ENCODE data around the gene KIF6.

KIF6 gene

DNA sequence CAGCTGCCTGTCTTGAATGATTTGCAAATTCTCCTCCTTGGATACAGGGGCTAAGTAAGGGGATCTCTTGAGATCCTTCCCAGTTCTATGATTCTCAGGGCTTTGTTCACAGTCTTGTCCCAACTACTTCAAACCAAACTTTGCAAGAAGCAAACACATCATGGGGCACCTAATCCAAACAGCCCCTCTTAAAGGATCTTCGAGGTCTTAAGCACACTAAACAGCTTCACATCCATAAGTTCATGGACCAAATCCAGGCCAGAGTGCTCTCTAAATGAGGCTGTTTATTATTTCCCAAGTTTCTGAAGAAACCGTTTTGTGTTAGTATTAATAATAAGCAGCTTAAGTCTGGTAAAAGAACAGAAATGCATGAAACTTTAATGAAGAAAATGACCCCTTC lies 75.2 kb downstream of the KIF6 start:
- TF ChIP-seq, protein P1, sequence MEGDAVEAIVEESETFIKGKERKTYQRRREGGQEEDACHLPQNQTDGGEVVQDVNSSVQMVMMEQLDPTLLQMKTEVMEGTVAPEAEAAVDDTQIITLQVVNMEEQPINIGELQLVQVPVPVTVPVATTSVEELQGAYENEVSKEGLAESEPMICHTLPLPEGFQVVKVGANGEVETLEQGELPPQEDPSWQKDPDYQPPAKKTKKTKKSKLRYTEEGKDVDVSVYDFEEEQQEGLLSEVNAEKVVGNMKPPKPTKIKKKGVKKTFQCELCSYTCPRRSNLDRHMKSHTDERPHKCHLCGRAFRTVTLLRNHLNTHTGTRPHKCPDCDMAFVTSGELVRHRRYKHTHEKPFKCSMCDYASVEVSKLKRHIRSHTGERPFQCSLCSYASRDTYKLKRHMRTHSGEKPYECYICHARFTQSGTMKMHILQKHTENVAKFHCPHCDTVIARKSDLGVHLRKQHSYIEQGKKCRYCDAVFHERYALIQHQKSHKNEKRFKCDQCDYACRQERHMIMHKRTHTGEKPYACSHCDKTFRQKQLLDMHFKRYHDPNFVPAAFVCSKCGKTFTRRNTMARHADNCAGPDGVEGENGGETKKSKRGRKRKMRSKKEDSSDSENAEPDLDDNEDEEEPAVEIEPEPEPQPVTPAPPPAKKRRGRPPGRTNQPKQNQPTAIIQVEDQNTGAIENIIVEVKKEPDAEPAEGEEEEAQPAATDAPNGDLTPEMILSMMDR (conservative IDR thresholded peaks at IDR 0.05; ENCODE audit: low read depth, low read length) = no peak
- DNase-seq (ENCODE audit: low read depth) = peak; percentile 51
- H3K4me3 ChIP-seq (ENCODE audit: low read length) = no peak overlapping the region

DNA sequence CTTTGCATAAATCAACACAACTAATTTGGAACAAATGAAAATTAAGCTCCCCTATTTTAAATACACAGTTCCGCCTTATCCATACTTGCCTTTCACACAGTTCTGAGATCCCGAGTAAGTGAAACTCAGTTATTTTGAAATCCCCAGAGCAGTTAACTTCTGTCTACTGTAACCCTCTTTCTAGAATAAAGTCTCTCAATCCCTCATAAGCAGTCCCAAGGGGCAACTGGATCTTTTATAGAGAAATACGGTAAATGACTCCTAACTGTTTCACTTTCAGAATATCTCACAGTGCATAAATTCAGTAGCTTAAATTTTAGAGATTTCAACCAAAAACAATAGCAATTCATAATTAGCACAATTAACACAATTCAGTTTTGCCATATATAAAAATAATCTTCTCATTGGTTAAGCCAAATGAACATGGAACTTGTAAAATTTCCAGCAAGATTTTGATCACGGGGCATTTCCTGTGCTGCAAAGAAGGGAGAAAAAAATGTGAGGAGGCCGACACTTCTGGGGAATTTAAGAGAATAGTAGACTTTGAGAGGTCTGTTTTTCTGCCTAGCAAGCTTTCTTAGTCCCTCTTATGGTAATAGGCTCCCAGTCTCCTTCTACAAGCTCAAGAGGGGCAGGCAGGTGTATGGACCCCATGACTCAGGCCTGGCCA lies 78.3 kb downstream of the KIF6 start:
- H3K4me3 ChIP-seq (ENCODE audit: low read length) = no peak overlapping the region
- TF ChIP-seq, protein P1 (conservative IDR thresholded peaks at IDR 0.05; ENCODE audit: low read depth, low read length) = no peak
- no peak for DNase-seq (ENCODE audit: low read depth)

DNA sequence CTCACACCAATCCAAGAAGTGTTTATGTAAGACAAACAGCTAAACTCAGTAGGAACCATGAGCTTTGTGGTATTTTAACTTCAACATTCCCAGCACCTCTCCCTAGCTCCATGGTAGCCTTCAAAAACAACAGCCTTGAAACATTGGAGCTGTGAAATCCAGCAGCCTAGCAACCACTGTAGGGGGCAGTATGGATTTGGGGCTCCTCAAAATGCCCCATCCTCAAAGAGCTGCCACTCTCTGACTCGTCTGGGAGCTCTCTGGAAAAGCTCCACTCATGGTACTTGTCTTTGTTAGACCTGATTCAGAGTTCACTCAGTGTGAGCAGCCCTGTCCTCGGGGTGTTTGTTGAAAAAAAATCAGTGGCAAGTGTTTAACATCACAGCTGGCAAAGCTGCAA lies 82.9 kb downstream of the KIF6 start:
- H3K4me3 ChIP-seq (ENCODE audit: low read length) = no peak overlapping the region
- no peak for DNase-seq (ENCODE audit: low read depth)
- TF ChIP-seq, protein P1 (conservative IDR thresholded peaks at IDR 0.05; ENCODE audit: low read depth, low read length) = peak; percentile 13

DNA sequence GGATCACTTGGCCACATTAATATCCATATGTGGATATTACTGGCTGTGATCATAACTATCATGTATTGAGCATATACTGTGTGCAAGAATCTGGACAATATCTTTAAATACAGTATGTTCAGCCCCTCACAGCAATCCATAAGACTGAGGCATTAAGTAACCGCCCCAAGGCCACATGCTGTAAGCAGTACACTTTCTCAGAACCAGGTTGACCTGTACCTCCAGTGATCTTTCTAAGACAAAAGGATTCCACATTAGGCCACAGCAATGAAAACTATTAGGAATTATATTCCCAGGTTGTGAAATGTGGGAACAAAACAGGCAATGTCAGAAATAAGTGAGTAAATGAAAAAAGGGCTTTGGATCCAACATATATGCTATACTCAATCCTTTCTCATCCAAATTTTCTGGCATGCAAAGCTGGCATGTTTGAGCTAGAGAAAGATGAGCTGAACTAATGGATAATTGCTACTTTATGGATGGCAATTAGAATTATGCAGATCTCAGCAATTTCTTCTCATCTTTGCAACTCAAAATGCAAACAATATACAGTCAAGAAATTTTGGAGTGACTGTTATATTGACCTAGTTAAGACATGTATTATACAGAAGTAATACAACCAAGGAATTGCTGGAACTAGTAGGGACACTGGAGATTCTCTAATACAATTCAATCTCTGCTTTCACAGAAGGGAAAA lies 86.9 kb downstream of the KIF6 start:
- DNase-seq (ENCODE audit: low read depth) = no peak
- TF ChIP-seq, protein P1 (conservative IDR thresholded peaks at IDR 0.05; ENCODE audit: low read depth, low read length) = no peak
- no peak overlapping the region for H3K4me3 ChIP-seq (ENCODE audit: low read length)

DNA sequence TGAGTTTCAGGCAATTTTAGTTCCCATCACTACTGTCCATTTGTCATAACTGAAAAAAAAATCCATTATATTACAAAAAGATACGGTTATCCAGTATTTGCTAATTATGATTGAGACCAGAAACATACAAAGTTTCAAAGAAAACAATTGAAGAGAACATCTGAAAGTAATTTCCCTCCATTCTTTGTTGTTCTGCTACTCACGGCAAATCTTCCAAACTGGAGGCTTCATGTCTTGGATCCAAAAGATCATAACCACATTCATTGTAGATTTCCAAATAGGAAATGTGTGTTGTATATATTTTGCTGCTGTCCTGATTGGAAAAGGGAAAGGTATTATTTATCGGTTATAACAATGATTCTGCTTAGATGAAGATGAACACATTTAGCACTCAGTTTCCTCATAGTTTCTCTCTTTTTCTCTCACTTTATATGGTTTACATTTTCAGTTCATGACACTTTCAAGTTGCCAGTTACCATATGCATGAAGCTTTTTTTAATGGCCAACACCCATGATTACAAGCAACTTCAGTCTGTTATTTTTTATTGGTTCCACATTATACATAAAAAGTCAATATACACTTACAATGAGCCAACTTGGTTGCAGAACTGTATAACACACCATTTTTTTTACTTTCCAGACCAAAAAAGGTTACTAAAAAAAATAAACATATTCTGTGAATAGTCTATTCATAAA lies 90.4 kb downstream of the KIF6 start:
- no peak overlapping the region for H3K4me3 ChIP-seq (ENCODE audit: low read length)
- no peak for DNase-seq (ENCODE audit: low read depth)
- TF ChIP-seq, protein P1 (conservative IDR thresholded peaks at IDR 0.05; ENCODE audit: low read depth, low read length) = no peak

DNA sequence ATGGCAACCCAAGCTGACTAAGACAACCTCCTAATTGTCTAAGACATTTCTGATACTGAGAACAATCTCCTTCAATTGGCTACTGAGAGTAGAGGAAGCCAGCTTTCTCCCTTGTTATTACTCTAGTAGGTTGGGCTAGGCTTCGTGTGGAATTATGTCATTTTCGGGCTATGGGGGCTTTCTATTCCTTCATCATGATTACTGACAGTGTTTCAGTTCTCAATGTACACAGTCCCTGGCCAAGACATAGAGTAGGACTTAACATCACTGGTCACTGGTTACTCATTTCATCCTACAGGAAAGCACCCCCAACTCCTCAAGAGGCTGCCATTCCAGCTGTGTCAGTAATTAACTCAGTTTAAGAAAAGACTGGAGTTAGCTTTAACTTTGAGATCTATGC lies 100.0 kb downstream of the KIF6 start:
- TF ChIP-seq, protein P1 (conservative IDR thresholded peaks at IDR 0.05; ENCODE audit: low read depth, low read length) = no peak
- H3K4me3 ChIP-seq (ENCODE audit: low read length) = no peak overlapping the region
- DNase-seq (ENCODE audit: low read depth) = no peak
